Measurements from ENCODE around the gene SUPV3L1.

Gene SUPV3L1

GRCh38 chr10:69208761-69209160, 28.7 kb downstream of the SUPV3L1 start:
- no peak for TF ChIP-seq CEBPB (IDR thresholded peaks at IDR 0.05)
- TF ChIP-seq RAD21 (IDR thresholded peaks at IDR 0.05; ENCODE audit: low read depth), result no peak
- TF ChIP-seq FOXM1 (IDR thresholded peaks at IDR 0.05; ENCODE audit: borderline replicate concordance, low read depth), result no peak
- no peak for TF ChIP-seq USF1 (IDR thresholded peaks at IDR 0.05)
- TF ChIP-seq MAX (IDR thresholded peaks at IDR 0.05), result no peak
- no peak for TF ChIP-seq TAF1 (IDR thresholded peaks at IDR 0.05; ENCODE audit: low read depth)
- no peak for TF ChIP-seq TEAD4 (IDR thresholded peaks at IDR 0.05)
- no peak for TF ChIP-seq REST (IDR thresholded peaks at IDR 0.05; ENCODE audit: low read depth)
- no peak for TF ChIP-seq EP300 (IDR thresholded peaks at IDR 0.05; ENCODE audit: borderline replicate concordance)
- TF ChIP-seq TCF12 (IDR thresholded peaks at IDR 0.05; ENCODE audit: low read depth), result no peak
- TF ChIP-seq NFIC (IDR thresholded peaks at IDR 0.05), result no peak
- no peak for TF ChIP-seq EGR1 (IDR thresholded peaks at IDR 0.05)

DNA sequence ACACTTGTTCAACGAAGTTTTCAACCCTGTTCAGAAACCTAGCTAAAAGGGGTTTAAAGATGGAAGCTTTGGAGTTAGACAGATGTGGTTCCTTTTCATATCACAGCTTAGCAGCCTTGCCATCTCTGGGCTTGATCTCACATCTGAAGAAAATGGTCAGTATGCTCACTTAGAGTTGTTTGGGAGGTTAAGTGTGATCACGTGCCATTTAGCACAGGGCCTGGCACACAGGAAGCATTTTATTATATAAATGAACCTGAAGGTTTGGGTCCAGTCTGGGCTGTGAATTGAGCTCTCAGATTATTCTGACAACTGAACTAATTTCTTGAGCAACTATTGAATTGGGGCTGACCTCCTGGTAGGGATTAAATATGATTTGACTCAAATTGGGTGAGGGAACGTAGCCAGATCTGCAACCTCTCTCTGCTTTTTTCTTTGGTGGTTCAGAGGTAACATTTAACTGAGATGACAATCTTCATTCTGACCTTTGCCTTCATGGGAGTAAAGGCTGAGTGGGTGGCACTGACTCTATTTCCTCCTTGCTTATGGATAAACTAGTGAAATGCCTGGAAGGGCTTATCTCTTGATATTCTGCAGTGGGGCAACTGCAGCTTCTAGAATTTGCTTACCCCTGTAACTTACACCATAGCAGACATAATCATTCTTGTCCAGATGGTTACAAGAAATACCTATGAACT, 29.9 kb downstream of the SUPV3L1 start:
- TF ChIP-seq MAX (IDR thresholded peaks at IDR 0.05), result no peak
- TF ChIP-seq ZBTB7A (IDR thresholded peaks at IDR 0.05; ENCODE audit: low read depth), result no peak
- no peak for TF ChIP-seq REST (IDR thresholded peaks at IDR 0.05; ENCODE audit: low read depth)
- TF ChIP-seq TAF1 (IDR thresholded peaks at IDR 0.05; ENCODE audit: low read depth), result no peak
- no peak for TF ChIP-seq CREB1 (IDR thresholded peaks at IDR 0.05; ENCODE audit: low read depth)
- no peak for TF ChIP-seq NFIC (IDR thresholded peaks at IDR 0.05)
- TF ChIP-seq TCF12 (IDR thresholded peaks at IDR 0.05; ENCODE audit: low read depth), result no peak
- TF ChIP-seq RAD21 (IDR thresholded peaks at IDR 0.05; ENCODE audit: low read depth), result no peak
- TF ChIP-seq EGR1 (IDR thresholded peaks at IDR 0.05), result no peak
- TF ChIP-seq USF1 (IDR thresholded peaks at IDR 0.05), result no peak
- TF ChIP-seq FOXM1 (IDR thresholded peaks at IDR 0.05; ENCODE audit: borderline replicate concordance, low read depth), result no peak
- TF ChIP-seq CEBPB (IDR thresholded peaks at IDR 0.05), result no peak

- no peak for TF ChIP-seq RAD21 (IDR thresholded peaks at IDR 0.05; ENCODE audit: low read depth)
- TF ChIP-seq CEBPB (IDR thresholded peaks at IDR 0.05), result no peak
- TF ChIP-seq USF1 (IDR thresholded peaks at IDR 0.05), result no peak
- no peak for TF ChIP-seq YY1 (IDR thresholded peaks at IDR 0.05; ENCODE audit: low read depth)
- no peak for TF ChIP-seq REST (IDR thresholded peaks at IDR 0.05; ENCODE audit: low read depth)
- no peak for TF ChIP-seq EGR1 (IDR thresholded peaks at IDR 0.05)
- TF ChIP-seq NFIC (IDR thresholded peaks at IDR 0.05), result no peak
- no peak for TF ChIP-seq TAF1 (IDR thresholded peaks at IDR 0.05; ENCODE audit: low read depth)
- TF ChIP-seq EP300 (IDR thresholded peaks at IDR 0.05; ENCODE audit: borderline replicate concordance), result no peak
- no peak for TF ChIP-seq MAX (IDR thresholded peaks at IDR 0.05)
- TF ChIP-seq FOXM1 (IDR thresholded peaks at IDR 0.05; ENCODE audit: borderline replicate concordance, low read depth), result no peak
- TF ChIP-seq CREB1 (IDR thresholded peaks at IDR 0.05; ENCODE audit: low read depth), result no peak
- TF ChIP-seq TEAD4 (IDR thresholded peaks at IDR 0.05), result no peak
- no peak for TF ChIP-seq ZBTB7A (IDR thresholded peaks at IDR 0.05; ENCODE audit: low read depth)
- no peak for TF ChIP-seq TCF12 (IDR thresholded peaks at IDR 0.05; ENCODE audit: low read depth)
Measured at GRCh38 chr10:69211104-69211503, 31.1 kb downstream of the SUPV3L1 start.

Data from Ishikawa (cell line).